Kidney epithelial cell (primary cell): ENCODE results near the gene OLFM2. TPM values are rescaled to one million over a fixed set of nuclear protein-coding genes. Genes with fewer than 3 reads are reported as not detected.

Experiments used
- DNase-seq: peaks from one replicate; pipeline ENCODE4 v3.0.0-alpha.2; 2010; ENCODE audit warnings: low read depth
- H3K27me3 ChIP-seq: 2 replicates; pipeline ENCODE4 v1.6.0; 2011; ENCODE audit warnings: low read length; ENCODE audit not compliant: control insufficient read depth, insufficient read depth
- H3K36me3 ChIP-seq: 2 replicates; pipeline ENCODE4 v1.5.1; 2011; ENCODE audit warnings: low read length; ENCODE audit not compliant: control insufficient read depth, insufficient read depth
- H3K4me3 ChIP-seq: 2 replicates; pipeline ENCODE4 v1.5.1; 2011; ENCODE audit warnings: low read depth, mild to moderate bottlenecking, control low read depth, low read length
- total RNA-seq: library from RNA; depleted of rRNA; stranded (reverse); fragments of >200 nt; gene quantifications from 2 replicates; pipeline ENCODE4 v1.2.3, GENCODE V29; 2015
- TF ChIP-seq, protein P1 (sequence below): IDR thresholded peaks from 2 replicates; pipeline ENCODE4 v1.5.1; 2011; ENCODE audit warnings: mild to moderate bottlenecking, moderate library complexity, low read length, control low read depth, inconsistent platforms; ENCODE audit not compliant: insufficient read depth, poor library complexity, severe bottlenecking

OLFM2 gene
- total RNA-seq = 15.8 and 18.0 TPM in 2 replicates

DNA sequence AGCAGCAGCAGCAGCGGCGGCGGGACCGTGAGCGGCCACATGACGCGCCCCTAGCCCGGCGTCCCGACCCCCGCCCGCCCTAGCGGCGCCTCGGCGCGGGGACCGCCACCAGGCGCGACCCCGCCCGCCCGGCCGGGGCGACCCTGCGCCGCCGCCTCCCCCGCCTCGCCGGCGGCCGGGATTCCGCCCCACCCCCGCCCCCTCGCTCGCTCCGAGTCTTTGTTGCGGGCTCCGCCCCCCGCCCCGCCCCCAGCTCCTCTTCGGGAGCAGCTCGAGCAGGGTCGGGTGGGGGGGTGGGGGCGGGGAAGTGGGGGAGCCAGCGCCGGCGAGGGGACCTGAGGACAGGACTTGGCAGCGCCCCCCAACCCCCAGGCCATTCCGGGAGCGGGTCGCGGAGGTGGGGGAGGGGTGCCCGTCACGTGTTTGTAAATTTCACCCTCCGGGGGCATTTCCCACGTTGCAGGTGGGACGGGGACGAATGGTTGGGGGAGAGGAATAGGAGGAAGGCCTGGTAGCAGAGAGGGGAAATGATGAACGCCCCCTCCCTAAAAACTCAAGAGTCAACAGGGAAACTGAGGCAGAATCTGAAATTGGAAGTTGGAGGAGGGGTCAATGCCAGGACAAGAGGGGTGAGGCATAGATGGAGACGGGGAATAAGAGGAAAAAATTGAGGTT, at the start of gene OLFM2:
Gene OLFM2 (minus strand): TSS at position 190 of the 675 bp plus-strand sequence. CDS start 149 bp downstream, at position 41.
- Histone ChIP-seq H3K4me3 (no peak within 1 kb of the TSS), H3K36me3 (no peaks in the 10 kb centered on the region), H3K27me3 (peaks cover 33% of the 10 kb centered on the region)
- DNase-seq = no peak
- TF ChIP-seq, protein P1, sequence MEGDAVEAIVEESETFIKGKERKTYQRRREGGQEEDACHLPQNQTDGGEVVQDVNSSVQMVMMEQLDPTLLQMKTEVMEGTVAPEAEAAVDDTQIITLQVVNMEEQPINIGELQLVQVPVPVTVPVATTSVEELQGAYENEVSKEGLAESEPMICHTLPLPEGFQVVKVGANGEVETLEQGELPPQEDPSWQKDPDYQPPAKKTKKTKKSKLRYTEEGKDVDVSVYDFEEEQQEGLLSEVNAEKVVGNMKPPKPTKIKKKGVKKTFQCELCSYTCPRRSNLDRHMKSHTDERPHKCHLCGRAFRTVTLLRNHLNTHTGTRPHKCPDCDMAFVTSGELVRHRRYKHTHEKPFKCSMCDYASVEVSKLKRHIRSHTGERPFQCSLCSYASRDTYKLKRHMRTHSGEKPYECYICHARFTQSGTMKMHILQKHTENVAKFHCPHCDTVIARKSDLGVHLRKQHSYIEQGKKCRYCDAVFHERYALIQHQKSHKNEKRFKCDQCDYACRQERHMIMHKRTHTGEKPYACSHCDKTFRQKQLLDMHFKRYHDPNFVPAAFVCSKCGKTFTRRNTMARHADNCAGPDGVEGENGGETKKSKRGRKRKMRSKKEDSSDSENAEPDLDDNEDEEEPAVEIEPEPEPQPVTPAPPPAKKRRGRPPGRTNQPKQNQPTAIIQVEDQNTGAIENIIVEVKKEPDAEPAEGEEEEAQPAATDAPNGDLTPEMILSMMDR = no peak

DNA sequence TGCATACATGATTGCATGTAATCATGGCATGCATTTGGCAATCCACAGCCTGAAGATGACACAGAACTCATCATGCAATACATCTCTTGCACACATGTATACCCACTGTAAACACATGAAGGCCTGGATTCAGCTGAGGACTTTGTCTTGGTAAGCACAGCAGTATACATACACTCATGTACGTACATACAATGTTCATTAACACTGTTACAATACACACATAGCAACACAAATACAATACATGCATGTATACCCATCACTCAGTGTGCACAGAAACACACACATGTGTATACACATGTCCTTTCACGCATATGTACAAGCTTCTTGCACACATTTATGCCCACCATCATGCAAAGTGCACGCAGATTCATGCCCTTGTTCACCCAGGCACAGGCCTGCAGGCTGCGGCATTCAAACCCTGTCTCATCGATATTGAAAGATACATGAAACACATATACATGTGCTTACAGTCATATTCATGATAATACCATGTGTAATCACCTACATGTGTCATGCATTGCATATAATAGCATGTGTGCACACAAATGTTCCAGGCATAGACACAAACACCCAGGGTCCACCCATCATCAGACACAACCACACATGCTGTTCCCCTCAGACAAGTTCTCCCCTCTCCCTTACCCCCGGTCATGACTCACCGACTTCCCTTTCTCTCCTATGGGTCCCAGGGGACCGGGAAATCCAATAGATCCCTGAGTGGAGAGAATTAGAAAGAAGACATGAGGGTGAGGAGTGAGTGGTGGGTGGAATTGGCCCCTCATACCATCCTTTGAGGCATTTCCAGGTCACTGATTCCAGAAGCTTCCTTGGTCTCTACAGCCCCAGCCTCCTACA, 45.3 kb upstream of the OLFM2 start:
- H3K27me3 ChIP-seq = no peaks in the 10 kb centered on the region
- H3K36me3 ChIP-seq = no peaks in the 10 kb centered on the region
- no peak overlapping the region for H3K4me3 ChIP-seq
- no peak for DNase-seq
- TF ChIP-seq, protein P1 = no peak

DNA sequence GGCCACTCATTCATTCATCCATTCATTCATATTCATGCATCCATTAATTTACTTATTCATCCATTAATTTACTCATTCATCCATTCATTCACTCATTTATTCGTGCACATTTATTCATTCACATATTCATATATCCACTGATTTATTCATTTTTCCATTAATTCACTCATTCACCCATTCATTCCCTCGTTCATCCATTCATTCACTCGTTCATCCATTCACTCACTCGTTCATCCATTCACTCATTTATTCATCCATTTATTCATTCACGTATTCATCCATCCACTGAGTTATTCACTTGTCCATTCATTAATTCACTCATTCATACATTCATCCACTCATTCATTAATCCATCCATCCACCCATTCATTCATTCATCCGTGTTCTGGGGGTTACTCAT, 35.8 kb upstream of the OLFM2 start:
- Histone ChIP-seq H3K4me3 (no peak overlapping the region), H3K36me3 (no peaks in the 10 kb centered on the region), H3K27me3 (peaks cover 5% of the 10 kb centered on the region)
- TF ChIP-seq, protein P1 = no peak
- no peak for DNase-seq

DNA sequence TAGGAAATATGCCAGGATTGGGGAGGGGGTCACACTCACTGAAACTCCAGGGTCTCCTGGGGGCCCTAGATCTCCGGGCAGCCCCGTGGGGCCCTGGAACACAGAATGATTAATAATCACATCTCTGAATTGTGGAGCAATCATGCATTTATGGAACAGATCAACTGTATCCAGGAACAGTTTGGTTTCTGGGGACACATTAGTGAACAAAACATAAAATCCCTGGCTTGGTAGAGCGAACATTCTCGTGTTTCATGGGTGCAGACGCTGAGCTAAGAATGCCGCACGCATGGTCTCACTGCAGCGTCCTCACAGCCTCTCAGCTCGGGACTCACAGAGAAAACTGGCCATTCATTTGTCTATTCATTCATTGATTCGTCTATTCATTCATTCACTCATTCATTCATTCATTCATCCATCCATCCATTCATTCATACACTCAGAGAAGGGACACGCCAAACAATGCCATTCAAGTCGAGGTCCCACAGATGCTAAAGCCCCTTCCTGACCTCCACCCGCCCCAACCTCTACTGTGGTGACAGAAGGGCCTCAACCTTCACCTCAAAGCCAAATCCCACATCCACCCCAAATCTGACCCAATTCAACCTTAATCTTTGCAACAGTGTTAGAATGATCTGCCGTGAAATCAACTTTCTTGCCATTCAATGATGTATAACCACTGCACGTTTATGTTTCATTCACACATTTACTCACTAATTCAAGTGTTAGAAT, 35.0 kb upstream of the OLFM2 start:
- no peak for DNase-seq
- H3K4me3 ChIP-seq = no peak overlapping the region
- no peaks in the 10 kb centered on the region for H3K36me3 ChIP-seq
- TF ChIP-seq, protein P1 = no peak
- H3K27me3 ChIP-seq = peaks cover 12% of the 10 kb centered on the region

DNA sequence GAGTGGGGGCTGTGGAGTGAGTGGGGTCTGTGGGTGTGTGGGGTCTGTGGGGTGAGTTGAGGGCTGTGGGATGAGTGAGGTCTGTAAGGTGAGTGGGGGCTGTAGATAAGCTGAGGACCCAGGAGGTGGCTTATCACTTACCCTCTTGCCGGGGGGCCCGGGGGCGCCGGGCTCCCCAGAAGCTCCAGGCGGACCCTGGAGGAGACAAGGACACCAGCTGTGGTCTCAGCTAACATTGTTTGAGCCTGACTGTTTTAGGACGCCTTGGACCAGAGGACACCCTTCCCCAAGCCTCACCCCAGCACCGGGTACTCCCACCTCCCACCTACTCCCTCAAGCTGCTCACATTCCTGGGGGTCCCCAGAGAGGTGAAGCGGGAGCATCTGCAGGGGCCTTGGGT, 34.2 kb upstream of the OLFM2 start:
- Histone ChIP-seq H3K27me3 (peaks cover 18% of the 10 kb centered on the region), H3K4me3 (no peak overlapping the region), H3K36me3 (no peaks in the 10 kb centered on the region)
- TF ChIP-seq, protein P1 = no peak
- no peak for DNase-seq
